Measurements from ENCODE around the gene ZNF527.
"Not testable (repeated sequence)": the region's sequence is repeated elsewhere in the genome, so short reads cannot be mapped to it uniquely, and the experiment has no call there.

Gene ZNF527

DNA sequence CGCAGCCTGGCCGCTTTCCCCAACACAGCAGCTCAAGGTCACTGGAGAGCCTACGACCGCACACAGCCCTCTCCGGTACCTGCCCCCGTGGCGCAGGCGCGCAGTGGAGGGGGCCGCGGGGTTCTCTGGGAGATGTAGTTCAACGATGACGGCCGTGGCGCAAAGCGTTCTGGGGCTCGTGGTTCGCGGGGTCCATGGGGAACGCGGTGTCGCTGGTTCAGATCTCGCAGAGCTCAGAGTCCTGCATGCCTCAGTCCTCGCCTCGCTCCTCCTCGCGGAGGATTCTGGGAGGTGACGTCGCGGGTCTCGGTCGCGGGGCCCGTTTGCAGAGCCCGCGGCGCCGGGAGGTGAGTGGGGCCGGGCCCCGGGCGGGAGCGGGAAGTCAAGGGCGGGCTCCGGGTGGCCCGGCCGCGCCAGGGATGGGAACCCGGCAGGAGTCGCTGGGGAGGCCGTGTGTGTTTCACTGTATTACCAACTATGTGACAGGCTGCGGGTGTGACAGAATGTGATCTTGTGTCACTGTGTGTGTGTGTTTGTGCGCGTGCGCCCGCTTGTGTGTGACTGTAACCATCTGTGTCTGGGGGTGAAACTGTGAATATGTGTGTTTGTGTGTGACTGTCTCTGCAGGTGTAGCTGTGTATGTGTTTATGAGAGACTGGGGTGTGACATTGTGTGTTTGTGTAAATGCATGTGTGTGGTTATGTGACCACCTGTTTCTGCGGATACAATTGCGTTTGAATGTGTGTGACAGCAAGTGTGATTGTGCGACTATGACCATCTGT lies at the start of gene ZNF527:
TSS of gene ZNF527 (plus strand) at position 220 of the 782 bp plus-strand sequence. CDS start 3,100 bp downstream, outside the sequence.
- peak; percentile 89 to 99 (median 98) for DNase-seq

GRCh38 chr19:37329686-37330085 lies 41.2 kb upstream of the ZNF527 start:
- no peak for DNase-seq

GRCh38 chr19:37332839-37333238 lies 38.1 kb upstream of the ZNF527 start:
- no peak for DNase-seq

GRCh38 chr19:37333457-37333856 lies 37.4 kb upstream of the ZNF527 start:
- no peak for DNase-seq

GRCh38 chr19:37334179-37335071 lies 36.5 kb upstream of the ZNF527 start:
- DNase-seq, result peak; percentile 38 to 98 (median 90)

- no peak for DNase-seq
Observed at GRCh38 chr19:37342753-37343152, 28.1 kb upstream of the ZNF527 start.

- no peak for DNase-seq
Observed at GRCh38 chr19:37346091-37346490, 24.8 kb upstream of the ZNF527 start.

DNA sequence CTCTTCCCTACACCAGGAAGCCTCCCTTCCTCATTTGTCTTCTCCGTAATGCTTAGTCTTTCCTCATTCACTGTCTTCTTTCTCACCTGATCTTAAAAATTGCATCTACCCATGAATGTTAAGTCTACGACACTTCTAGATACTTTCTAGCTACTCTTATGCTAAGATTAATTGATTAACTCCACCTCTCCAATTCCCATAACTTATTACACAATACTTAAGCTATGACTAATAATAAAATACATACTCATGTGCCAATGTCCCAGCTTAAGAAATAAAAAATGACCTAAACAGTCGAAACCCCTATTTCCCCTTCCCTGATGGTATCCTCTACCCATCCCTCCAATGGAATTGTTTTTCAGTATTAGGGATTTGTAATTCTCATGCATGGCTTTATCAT lies 22.8 kb upstream of the ZNF527 start:
- no peak for DNase-seq

GRCh38 chr19:37353968-37354367 lies 16.9 kb upstream of the ZNF527 start:
- DNase-seq, result no peak

DNA sequence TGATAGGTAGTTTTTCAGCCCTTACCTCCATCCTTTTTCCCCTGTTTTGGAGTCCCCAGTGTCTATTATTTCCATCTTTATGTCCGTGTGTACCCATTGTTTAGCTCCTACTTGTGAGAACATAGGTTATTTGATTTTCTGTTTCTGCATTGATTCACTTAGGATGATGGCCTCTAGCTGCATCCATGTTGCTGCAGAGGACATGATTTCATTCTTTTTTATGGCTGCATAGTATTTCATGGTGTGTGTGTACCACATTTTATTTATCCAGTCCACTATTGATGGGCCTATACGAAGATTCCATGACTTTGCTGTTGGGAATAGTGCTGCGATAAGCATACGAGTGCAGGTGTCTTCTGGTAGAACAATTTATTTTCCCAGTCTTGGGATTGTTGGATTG lies 15.0 kb upstream of the ZNF527 start:
- DNase-seq, result no peak

DNA sequence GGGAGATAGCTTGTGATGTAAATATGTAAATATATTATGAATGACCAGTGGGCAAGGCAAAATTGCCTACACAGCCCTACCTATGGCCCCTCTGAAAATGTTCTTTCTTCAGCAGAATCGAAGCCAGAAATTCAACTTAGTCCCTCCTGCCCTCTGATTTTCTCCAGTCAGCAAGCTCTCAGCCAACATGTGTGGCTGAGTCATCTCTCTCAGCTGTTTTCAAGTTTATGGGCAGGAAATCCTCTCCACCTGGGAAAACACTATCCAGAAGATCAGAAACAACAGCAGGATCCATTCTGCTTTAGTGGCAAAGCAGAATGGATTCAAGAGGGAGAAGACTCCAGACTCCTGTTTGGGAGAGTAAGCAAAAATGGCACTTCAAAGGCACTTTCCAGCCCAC lies 8.9 kb upstream of the ZNF527 start:
- no peak for DNase-seq

GRCh38 chr19:37362733-37363132 lies 8.2 kb upstream of the ZNF527 start:
- peak in 1 of 58 donors; percentile 2 for DNase-seq

DNA sequence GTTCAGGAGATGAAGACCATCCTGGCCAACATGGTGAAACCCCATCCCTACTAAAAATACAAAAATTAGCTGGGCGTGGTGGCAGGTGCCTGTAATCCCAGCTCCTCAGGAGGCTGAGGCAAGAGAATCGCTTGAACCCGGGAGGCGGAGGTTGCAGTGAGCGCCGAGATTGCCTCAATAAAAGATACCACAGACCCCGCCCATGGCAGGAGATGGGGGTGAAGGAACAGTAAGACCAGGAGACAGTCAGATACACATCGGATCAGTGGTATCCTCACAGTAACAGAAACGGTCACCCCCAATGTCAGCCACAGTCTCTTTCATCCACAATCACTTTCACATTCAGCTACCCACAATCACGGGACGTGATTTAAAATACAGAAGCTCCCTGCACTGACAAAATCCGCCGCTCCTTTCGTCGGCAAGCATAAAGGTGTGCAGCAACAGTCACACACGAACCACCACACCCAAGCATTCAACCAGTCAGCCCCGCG lies 466 bp upstream of the ZNF527 start:
- DNase-seq, result peak in 8 of 58 donors; percentile 13 to 60 (median 34)

GRCh38 chr19:37389234-37389633 lies 18.3 kb downstream of the ZNF527 start:
- DNase-seq, result no peak

GRCh38 chr19:37391399-37391798 lies 20.5 kb downstream of the ZNF527 start:
- DNase-seq, result not testable (repeated sequence)

DNA sequence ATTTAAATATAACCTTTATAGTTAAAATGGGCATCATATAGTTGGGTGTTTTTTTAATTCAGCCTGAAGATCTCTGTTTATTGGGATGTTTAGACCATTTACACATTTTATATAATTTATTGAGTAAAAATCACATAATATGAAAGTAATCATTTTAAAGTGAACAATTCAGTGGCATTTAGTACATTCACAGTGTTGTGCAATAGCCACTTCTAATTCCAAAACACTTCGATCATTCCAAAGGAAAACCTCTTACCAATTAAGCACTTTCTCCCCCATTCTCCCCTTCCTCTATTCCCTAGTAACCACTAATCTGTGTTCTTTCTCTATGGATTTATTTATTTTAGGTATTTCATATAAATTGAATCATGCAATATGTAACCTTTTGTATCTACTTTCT lies 30.2 kb downstream of the ZNF527 start:
- DNase-seq, result no peak

GRCh38 chr19:37403403-37403802 lies 32.5 kb downstream of the ZNF527 start:
- no peak for DNase-seq

DNA sequence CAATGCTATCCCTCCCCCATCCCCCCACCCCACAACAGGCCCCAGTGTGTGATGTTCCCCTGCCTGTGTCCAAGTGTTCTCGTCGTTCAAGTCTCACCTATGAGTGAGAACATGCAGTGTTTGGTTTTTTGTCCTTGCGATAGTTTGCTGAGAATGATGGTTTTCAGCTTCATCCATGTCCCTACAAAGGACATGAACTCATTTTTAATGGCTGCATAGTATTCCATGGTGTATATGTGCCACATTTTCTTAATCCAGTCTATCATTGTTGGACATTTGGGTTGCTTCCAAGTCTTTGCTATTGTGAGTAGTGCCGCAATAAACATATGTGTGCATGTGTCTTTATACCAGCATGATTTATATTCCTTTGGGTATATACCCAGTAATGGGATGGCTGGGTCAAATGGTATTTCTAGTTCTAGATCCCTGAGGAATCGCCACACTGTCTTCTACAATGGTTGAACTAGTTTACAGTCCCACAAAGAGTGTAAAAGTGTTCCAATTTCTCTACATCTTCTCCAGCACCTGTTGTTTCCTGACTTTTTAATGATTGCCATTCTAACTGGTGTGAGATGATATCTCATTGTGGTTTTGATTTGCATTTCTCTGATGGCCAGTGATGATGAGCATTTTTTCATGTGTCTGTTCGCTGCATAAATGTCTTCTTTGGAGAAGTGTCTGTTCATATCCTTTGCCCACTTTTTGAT lies 35.4 kb downstream of the ZNF527 start:
- not testable (repeated sequence) for DNase-seq

DNA sequence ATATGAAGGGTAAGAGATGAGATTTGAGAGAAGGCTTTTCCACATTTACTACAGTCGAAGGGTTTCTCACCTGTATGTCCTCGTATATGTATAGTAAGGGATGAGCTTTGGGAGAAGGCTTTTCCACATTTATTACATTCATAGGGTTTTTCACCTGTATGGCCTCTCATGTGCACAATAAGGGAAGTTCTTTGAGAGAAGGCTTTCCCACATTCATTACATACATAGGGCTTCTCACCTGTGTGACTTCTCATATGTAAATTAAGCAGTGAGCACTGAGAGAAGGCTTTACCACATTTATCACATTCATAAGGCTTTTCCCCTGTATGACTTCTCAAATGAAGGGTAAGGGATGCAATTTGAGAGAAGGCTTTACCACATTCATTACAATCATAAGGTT lies 41.8 kb downstream of the ZNF527 start:
- DNase-seq, result no peak

GRCh38 chr19:37413313-37414084 lies 42.6 kb downstream of the ZNF527 start:
- DNase-seq, result no peak

All from anterior cingulate cortex (tissue), 58 donors.